Osteoblast (primary cell): ENCODE data around the gene EHD1. TPM values are rescaled to one million over a fixed set of nuclear protein-coding genes. Genes with fewer than 3 reads are reported as not detected.

ENCODE experiments used
- DNase-seq: peaks from one replicate; pipeline ENCODE4 v3.0.0; 2011; ENCODE audit warnings: low spot score, mixed read lengths; ENCODE audit not compliant: insufficient read length; ENCODE audit errors: missing footprints
- H2AFZ ChIP-seq: 2 replicates; pipeline ENCODE4 v1.6.0; 2011; ENCODE audit warnings: mild to moderate bottlenecking, low read length
- H3K27ac ChIP-seq: 2 replicates; pipeline ENCODE4 v1.5.1; 2011; ENCODE audit warnings: mild to moderate bottlenecking, low read depth, low read length, moderate library complexity
- H3K27me3 ChIP-seq: 2 replicates; pipeline ENCODE4 v1.6.0; 2012; ENCODE audit warnings: mild to moderate bottlenecking, control low read depth, inconsistent platforms, low read length, moderate library complexity; ENCODE audit not compliant: insufficient read depth
- H3K36me3 ChIP-seq: 2 replicates; pipeline ENCODE4 v1.5.1; 2011; ENCODE audit warnings: mild to moderate bottlenecking, low read length, control low read depth, moderate library complexity; ENCODE audit not compliant: insufficient read depth
- H3K4me1 ChIP-seq: 2 replicates; pipeline ENCODE4 v1.5.1; 2011; ENCODE audit warnings: mild to moderate bottlenecking, low read length, control low read depth, moderate library complexity; ENCODE audit not compliant: insufficient read depth
- H3K4me2 ChIP-seq: 2 replicates; pipeline ENCODE4 v1.6.0; 2011; ENCODE audit warnings: mild to moderate bottlenecking, low read length; ENCODE audit not compliant: insufficient read depth
- H3K4me3 ChIP-seq: fragments of 200-600 bp; sonication (generic); 3 replicates; pipeline ENCODE4 v1.5.1; 2012; ENCODE audit warnings: mild to moderate bottlenecking, low read length, inconsistent platforms; ENCODE audit not compliant: insufficient read depth
- H3K79me2 ChIP-seq: 2 replicates; pipeline ENCODE4 v1.6.0; 2012; ENCODE audit warnings: mild to moderate bottlenecking, low read length, control low read depth, inconsistent platforms; ENCODE audit not compliant: insufficient read depth
- H3K9me3 ChIP-seq: 2 replicates; pipeline ENCODE4 v1.5.1; 2011; ENCODE audit warnings: low read depth, low read length, control low read depth
- H4K20me1 ChIP-seq: 2 replicates; pipeline ENCODE4 v1.6.0; 2012; ENCODE audit warnings: mild to moderate bottlenecking, low read length, control low read depth; ENCODE audit not compliant: insufficient read depth
- CTCF ChIP-seq: IDR thresholded peaks from 2 replicates; pipeline ENCODE4 v1.5.1; 2011; ENCODE audit warnings: mild to moderate bottlenecking, low read depth, low read length, moderate library complexity; ENCODE audit errors: extremely low read depth
- total RNA-seq: library from RNA; depleted of rRNA; stranded (reverse); fragments of >200 nt; gene quantifications from 2 replicates; pipeline ENCODE4 v1.2.3, GENCODE V29; 2012

EHD1 gene
- total RNA-seq, 1 donor: 51.4 TPM

GRCh38 chr11:64891880-64892279 lies 13.5 kb upstream of the EHD1 start:
- Histone ChIP-seq H3K4me2 (no peak overlapping the region), H3K36me3 (peaks cover 5% of the 10 kb centered on the region), H3K9me3 (no peaks in the 10 kb centered on the region), H3K4me3 (no peak overlapping the region), H3K27me3 (no peaks in the 10 kb centered on the region), H3K4me1 (no peaks in the 10 kb centered on the region), H3K27ac (no peak overlapping the region), H2AFZ (no peak overlapping the region), H4K20me1 (no peaks in the 10 kb centered on the region), H3K79me2 (no peaks in the 10 kb centered on the region)
- no peak for TF ChIP-seq CTCF
- no peak for DNase-seq

- Histone ChIP-seq H2AFZ (no peak overlapping the region), H3K27ac (no peak overlapping the region), H3K4me2 (no peak overlapping the region), H3K79me2 (no peaks in the 10 kb centered on the region), H3K36me3 (peaks cover 5% of the 10 kb centered on the region), H3K9me3 (no peaks in the 10 kb centered on the region), H3K4me3 (no peak overlapping the region), H3K4me1 (no peaks in the 10 kb centered on the region), H3K27me3 (no peaks in the 10 kb centered on the region), H4K20me1 (no peaks in the 10 kb centered on the region)
- DNase-seq: no peak
- TF ChIP-seq CTCF: no peak
These were observed 12.9 kb upstream of the EHD1 start for GRCh38 chr11:64891215-64891848.

- H3K4me1 ChIP-seq: peaks cover 5% of the 10 kb centered on the region
These were observed 12.1 kb upstream of the EHD1 start for GRCh38 chr11:64890522-64890939.

More at GRCh38 chr11:64890522-64890939, 12.1 kb upstream of the EHD1 start:
- Histone ChIP-seq H3K27me3 (no peaks in the 10 kb centered on the region), H2AFZ (no peak overlapping the region), H4K20me1 (no peaks in the 10 kb centered on the region), H3K4me2 (no peak overlapping the region), H3K9me3 (no peaks in the 10 kb centered on the region), H3K79me2 (no peaks in the 10 kb centered on the region), H3K36me3 (peaks cover 5% of the 10 kb centered on the region), H3K4me3 (no peak overlapping the region), H3K27ac (no peak overlapping the region)
- TF ChIP-seq CTCF: no peak
- no peak for DNase-seq
